CD14-positive monocyte (primary cell): ENCODE data around the gene MAPRE2. TPM values are rescaled to one million over a fixed set of nuclear protein-coding genes. Genes with fewer than 3 reads are reported as not detected.
A peak's percentile ranks its signal among the peaks of the same experiment; 100 is the strongest.

Experiments used
- DNase-seq, 3 donors: peaks; one replicate each; pipeline ENCODE4 v3.0.0-alpha.2; 2011 to 2022
- H2AFZ ChIP-seq: 2 replicates; pipeline ENCODE4 v1.6.0; 2012; ENCODE audit warnings: mild to moderate bottlenecking, low read depth, low read length, inconsistent platforms; ENCODE audit not compliant: insufficient read depth, poor library complexity, severe bottlenecking
- H3K27ac ChIP-seq, 2 donors: 1 replicate in 1 of 2; 2 replicates in 1 of 2; pipeline ENCODE4 v1.5.1; 2012 to 2013; ENCODE audit warnings: low read length in 2 of 2, control low read depth in 1 of 2, inconsistent platforms in 1 of 2, low read depth in 1 of 2, mild to moderate bottlenecking in 1 of 2
- H3K27me3 ChIP-seq, 2 donors: one replicate each; pipeline versions ENCODE4 v1.6.0 to v1.6.1; 2011 to 2013; ENCODE audit warnings: low read length in 2 of 2; ENCODE audit not compliant: control insufficient read depth in 2 of 2, insufficient read depth in 2 of 2
- H3K36me3 ChIP-seq, 2 donors: replicated peaks in 1 of 2; 1 replicate in 1 of 2; 2 replicates in 1 of 2; pipeline versions ENCODE4 v1.5.1 to v1.6.1; 2012 to 2013; ENCODE audit warnings: low read length in 2 of 2, control low read depth in 1 of 2, inconsistent platforms in 1 of 2, mild to moderate bottlenecking in 1 of 2; ENCODE audit not compliant: insufficient read depth in 2 of 2, control insufficient read depth in 1 of 2
- H3K4me1 ChIP-seq, 2 donors: 1 replicate in 1 of 2; 2 replicates in 1 of 2; pipeline versions ENCODE4 v1.5.1 to v1.6.1; 2012 to 2013; ENCODE audit warnings: low read length in 2 of 2, control low read depth in 1 of 2, inconsistent platforms in 1 of 2, mild to moderate bottlenecking in 1 of 2, moderate library complexity in 1 of 2; ENCODE audit not compliant: insufficient read depth in 2 of 2, control insufficient read depth in 1 of 2
- H3K4me2 ChIP-seq: replicated peaks from 2 replicates; pipeline ENCODE3; 2012; ENCODE audit warnings: low read length, moderate library complexity, mild to moderate bottlenecking; ENCODE audit not compliant: poor library complexity, severe bottlenecking; ENCODE audit errors: extremely low read depth
- H3K4me3 ChIP-seq, 3 experiments: fragments of 200-600 bp in 1 of 3; sonication (generic) in 1 of 3; replicated peaks in 1 of 3; 1 replicate in 2 of 3; 2 replicates in 1 of 3; pipeline ENCODE4 v1.5.1; 2011 to 2013; ENCODE audit warnings: low read length in 3 of 3, mild to moderate bottlenecking in 3 of 3, control low read depth in 2 of 3, low read depth in 2 of 3, inconsistent platforms in 1 of 3, moderate library complexity in 1 of 3
- H3K79me2 ChIP-seq: 2 replicates; pipeline ENCODE4 v1.6.0; 2012; ENCODE audit warnings: mild to moderate bottlenecking, control low read depth, inconsistent platforms, low read length, moderate library complexity; ENCODE audit not compliant: insufficient read depth
- H3K9ac ChIP-seq: 2 replicates; pipeline ENCODE4 v1.6.0; 2017; ENCODE audit warnings: low read length, mild to moderate bottlenecking; ENCODE audit not compliant: insufficient read depth, poor library complexity, severe bottlenecking
- H3K9me3 ChIP-seq, 2 donors: replicated peaks in 1 of 2; 1 replicate in 1 of 2; 2 replicates in 1 of 2; pipeline versions ENCODE4 v1.5.1 to v1.6.1; 2012 to 2013; ENCODE audit warnings: low read length in 2 of 2, control low read depth in 1 of 2; ENCODE audit not compliant: control insufficient read depth in 1 of 2, insufficient read depth in 1 of 2
- H4K20me1 ChIP-seq: 2 replicates; pipeline ENCODE4 v1.6.0; 2012; ENCODE audit warnings: mild to moderate bottlenecking, low read length, control low read depth, moderate library complexity; ENCODE audit not compliant: insufficient read depth
- H3K27ac Mint-ChIP-seq, 7 donors: one replicate each; pipeline ENCODE4 v1.8.0; 2020; ENCODE audit warnings: mild to moderate bottlenecking in 7 of 7, mixed read lengths in 7 of 7, moderate library complexity in 6 of 7, inconsistent platforms in 2 of 7
- H3K27me3 Mint-ChIP-seq, 3 donors: one replicate each; pipeline ENCODE4 v1.8.0; 2021 to 2022; ENCODE audit warnings: low read depth in 3 of 3, mild to moderate bottlenecking in 3 of 3, mixed read lengths in 3 of 3, moderate library complexity in 3 of 3, inconsistent platforms in 1 of 3
- H3K36me3 Mint-ChIP-seq, 2 donors: one replicate each; pipeline ENCODE4 v1.8.0; 2020; ENCODE audit warnings: mixed read lengths in 2 of 2, inconsistent platforms in 1 of 2, mild to moderate bottlenecking in 1 of 2
- H3K4me1 Mint-ChIP-seq: one replicate; pipeline ENCODE4 v1.8.0; 2020; ENCODE audit warnings: mild to moderate bottlenecking, mixed read lengths
- H3K4me3 Mint-ChIP-seq, 2 donors: one replicate each; pipeline ENCODE4 v1.8.0; 2020; ENCODE audit warnings: mild to moderate bottlenecking in 2 of 2, mixed read lengths in 2 of 2, moderate library complexity in 1 of 2
- H3K9me3 Mint-ChIP-seq, 7 donors: one replicate each; pipeline ENCODE4 v1.8.0; 2020 to 2022; ENCODE audit warnings: mixed read lengths in 7 of 7, mild to moderate bottlenecking in 6 of 7, moderate library complexity in 6 of 7, inconsistent platforms in 2 of 7
- CTCF ChIP-seq: fragments of 200-600 bp; IDR thresholded peaks from one replicate; pipeline ENCODE4 v1.8.0; 2022; ENCODE audit warnings: antibody characterized with exemption, mild to moderate bottlenecking
- WGBS: methylation state at CpG from one replicate; pipeline ENCODE4 v1.1.5; 2013; ENCODE audit warnings: missing lambda C conversion rate; ENCODE audit not compliant: insufficient coverage; 5-methylcytosine and 5-hydroxymethylcytosine counted together
- intact Hi-C, 2 donors: fragments of 100-400 bp; cut with micrococcal nuclease; formaldehyde crosslinking; loops; one replicate each; pipeline versions ENCODE4 v1.15.0 to v1.15.1; 2023
- polyA plus RNA-seq, 3 donors: library from polyadenylated mRNA; depleted of rRNA in 1 of 3; unstranded in 2 of 3; stranded (reverse) in 1 of 3; fragments of 300-500 nt in 2 of 3; fragments of >200 nt in 1 of 3; fragmentation: Illumina TruSeq in 2 of 3; gene quantifications; 1 replicate in 2 of 3; 2 replicates in 1 of 3; pipeline ENCODE4 v1.2.3, GENCODE V29; 2012 to 2021

Gene MAPRE2
- polyA plus RNA-seq, 3 donors = 22.0 to 48.1 (median 37.1) TPM

GRCh38 chr18:35159782-35160181 lies 118.6 kb downstream of the MAPRE2 start:
- TF ChIP-seq CTCF = no peak
- H3K4me1 Mint-ChIP-seq = peaks cover 15% of the 10 kb centered on the region

GRCh38 chr18:35161485-35161884 lies 120.3 kb downstream of the MAPRE2 start:
- Mint-ChIP-seq H3K4me3 (no peak overlapping the region), H3K36me3 (no peaks in the 10 kb centered on the region), H3K27ac (peak overlapping the region in 1 of 7 donors; percentile 64), H3K27me3 (peaks cover 1 to 10% (median 1%) of the 10 kb centered on the region in 3 donors), H3K4me1 (peaks cover 15% of the 10 kb centered on the region), H3K9me3 (peaks cover 0 to 1% (median 0%) of the 10 kb centered on the region in 7 donors)
- Histone ChIP-seq H3K27ac (no peak overlapping the region), H3K79me2 (no peaks in the 10 kb centered on the region), H3K4me1 (peaks cover 10 to 13% of the 10 kb centered on the region in 2 donors), H3K4me2 (no peak overlapping the region), H3K27me3 (no peaks in the 10 kb centered on the region), H3K4me3 (no peak overlapping the region), H2AFZ (no peak overlapping the region), H3K9me3 (no peaks in the 10 kb centered on the region), H3K36me3 (no peaks in the 10 kb centered on the region), H4K20me1 (no peaks in the 10 kb centered on the region), H3K9ac (no peak overlapping the region)
- no peak for TF ChIP-seq CTCF
- intact Hi-C loops = no loop called here
- WGBS = no CpG with 5 or more reads among the region's 2 CpGs
- DNase-seq = no peak

More at GRCh38 chr18:35159782-35160181, 118.6 kb downstream of the MAPRE2 start:
- Histone ChIP-seq H3K79me2 (no peaks in the 10 kb centered on the region), H3K4me2 (no peak overlapping the region), H2AFZ (no peak overlapping the region), H3K27me3 (no peaks in the 10 kb centered on the region), H3K4me3 (no peak overlapping the region), H3K9me3 (no peaks in the 10 kb centered on the region), H4K20me1 (no peaks in the 10 kb centered on the region), H3K27ac (no peak overlapping the region), H3K4me1 (peaks cover 10 to 13% of the 10 kb centered on the region in 2 donors), H3K9ac (no peak overlapping the region), H3K36me3 (no peaks in the 10 kb centered on the region)
- H3K27ac Mint-ChIP-seq = peak overlapping the region in 5 of 7 donors; percentile 68 to 96 (median 92)
- no peak overlapping the region for H3K4me3 Mint-ChIP-seq
- DNase-seq = peak in 2 of 3 donors; percentile 8 to 12
- WGBS = 100% methylated on average over 1 of the region's 3 CpGs
- intact Hi-C loops = no loop called here
- H3K36me3 Mint-ChIP-seq = no peaks in the 10 kb centered on the region
- peaks cover 1 to 10% (median 1%) of the 10 kb centered on the region in 3 donors for H3K27me3 Mint-ChIP-seq
- peaks cover 0 to 1% (median 0%) of the 10 kb centered on the region in 7 donors for H3K9me3 Mint-ChIP-seq
